ENCODE results near the gene DLGAP1.
A peak's percentile ranks its signal among the peaks of the same experiment; 100 is the strongest.

DNA sequence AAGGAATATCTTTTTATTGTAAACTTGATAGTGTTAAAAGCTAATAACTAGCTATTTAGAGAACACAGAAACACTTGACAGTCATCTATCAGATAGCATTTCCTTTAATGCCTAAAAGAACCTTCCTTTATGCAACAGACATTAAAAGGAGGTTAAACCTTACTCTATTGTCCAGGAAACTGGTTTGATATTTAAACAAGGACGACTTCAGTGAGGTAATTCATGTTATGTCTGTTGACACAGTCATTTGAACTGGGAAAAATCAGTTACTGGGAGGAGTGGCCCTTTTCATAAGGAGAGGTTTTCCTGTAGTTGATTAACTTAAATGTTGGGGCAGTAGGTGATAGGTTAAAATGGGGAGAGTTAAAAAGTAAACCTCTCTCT lies 998.4 kb downstream of the DLGAP1 start:
- TF ChIP-seq, protein P1, sequence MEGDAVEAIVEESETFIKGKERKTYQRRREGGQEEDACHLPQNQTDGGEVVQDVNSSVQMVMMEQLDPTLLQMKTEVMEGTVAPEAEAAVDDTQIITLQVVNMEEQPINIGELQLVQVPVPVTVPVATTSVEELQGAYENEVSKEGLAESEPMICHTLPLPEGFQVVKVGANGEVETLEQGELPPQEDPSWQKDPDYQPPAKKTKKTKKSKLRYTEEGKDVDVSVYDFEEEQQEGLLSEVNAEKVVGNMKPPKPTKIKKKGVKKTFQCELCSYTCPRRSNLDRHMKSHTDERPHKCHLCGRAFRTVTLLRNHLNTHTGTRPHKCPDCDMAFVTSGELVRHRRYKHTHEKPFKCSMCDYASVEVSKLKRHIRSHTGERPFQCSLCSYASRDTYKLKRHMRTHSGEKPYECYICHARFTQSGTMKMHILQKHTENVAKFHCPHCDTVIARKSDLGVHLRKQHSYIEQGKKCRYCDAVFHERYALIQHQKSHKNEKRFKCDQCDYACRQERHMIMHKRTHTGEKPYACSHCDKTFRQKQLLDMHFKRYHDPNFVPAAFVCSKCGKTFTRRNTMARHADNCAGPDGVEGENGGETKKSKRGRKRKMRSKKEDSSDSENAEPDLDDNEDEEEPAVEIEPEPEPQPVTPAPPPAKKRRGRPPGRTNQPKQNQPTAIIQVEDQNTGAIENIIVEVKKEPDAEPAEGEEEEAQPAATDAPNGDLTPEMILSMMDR (IDR thresholded peaks at IDR 0.05; ENCODE audit: low read depth, low read length, missing input control): no peak
- TF ChIP-seq, protein P2, sequence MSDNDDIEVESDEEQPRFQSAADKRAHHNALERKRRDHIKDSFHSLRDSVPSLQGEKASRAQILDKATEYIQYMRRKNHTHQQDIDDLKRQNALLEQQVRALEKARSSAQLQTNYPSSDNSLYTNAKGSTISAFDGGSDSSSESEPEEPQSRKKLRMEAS (IDR thresholded peaks at IDR 0.05): no peak
- TF ChIP-seq RAD21 (IDR thresholded peaks at IDR 0.05): peak; percentile 22 to 27
- peak; percentile 63 for TF ChIP-seq YY1 (IDR thresholded peaks at IDR 0.05)
- TF ChIP-seq JUND (IDR thresholded peaks at IDR 0.05): peak; percentile 64 to 77
- TF ChIP-seq, protein P3, sequence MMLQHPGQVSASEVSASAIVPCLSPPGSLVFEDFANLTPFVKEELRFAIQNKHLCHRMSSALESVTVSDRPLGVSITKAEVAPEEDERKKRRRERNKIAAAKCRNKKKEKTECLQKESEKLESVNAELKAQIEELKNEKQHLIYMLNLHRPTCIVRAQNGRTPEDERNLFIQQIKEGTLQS (IDR thresholded peaks at IDR 0.05): peak; percentile 30
- TF ChIP-seq TAF1 (conservative IDR thresholded peaks at IDR 0.05): peak; percentile 16
- no peak for TF ChIP-seq GABPA (IDR thresholded peaks at IDR 0.05 in 1 of 2, conservative IDR thresholded peaks at IDR 0.05 in 1 of 2)
- TF ChIP-seq HNF4G (IDR thresholded peaks at IDR 0.05): no peak
- TF ChIP-seq FOXA1 (IDR thresholded peaks at IDR 0.05): peak; percentile 92
- TF ChIP-seq RXRA (IDR thresholded peaks at IDR 0.05): peak; percentile 89
- TF ChIP-seq HNF4A (conservative IDR thresholded peaks at IDR 0.05): peak; percentile 63 to 66

Data from liver (tissue), 3 donors.